ENCODE data around the gene ASPSCR1.

DNA sequence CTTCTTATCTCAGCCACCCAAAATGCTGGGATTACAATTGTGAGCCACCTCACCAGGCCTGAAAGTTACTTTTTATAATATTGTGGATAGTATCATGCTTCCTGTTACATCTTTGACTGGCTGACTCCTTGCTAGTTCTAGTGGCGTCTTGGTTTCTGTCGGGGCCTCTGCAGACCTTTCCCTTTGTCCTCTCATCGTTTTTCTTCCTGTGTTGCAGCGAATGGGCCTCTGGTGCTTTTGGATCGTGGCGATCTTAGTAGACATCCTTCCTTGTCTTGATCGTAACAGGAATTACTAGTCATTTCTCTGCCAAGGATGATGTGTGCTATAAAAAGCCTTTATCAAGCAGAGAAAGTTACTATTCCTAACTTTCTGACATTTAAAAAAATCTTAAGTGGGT is 20.8 kb downstream of the ASPSCR1 start:
- TF ChIP-seq YY1 (IDR thresholded peaks at IDR 0.05; ENCODE audit: extremely low read depth, insufficient replicate concordance, low read depth, low read length) (no peak), POLR2AphosphoS5 (IDR thresholded peaks at IDR 0.05; ENCODE audit: low read depth, low read length) (no peak), REST (IDR thresholded peaks at IDR 0.05; ENCODE audit: low read depth) (no peak), POLR2A (IDR thresholded peaks at IDR 0.05; ENCODE audit: borderline replicate concordance, extremely low read depth, insufficient read depth, insufficient read length) (no peak), ZNF274 (IDR thresholded peaks at IDR 0.05; ENCODE audit: low read depth, low read length) (no peak), ELF1 (IDR thresholded peaks at IDR 0.05; ENCODE audit: borderline replicate concordance, low read depth) (no peak), MAX (IDR thresholded peaks at IDR 0.05) (no peak), JUND (IDR thresholded peaks at IDR 0.05) (no peak), EZH2 (IDR thresholded peaks at IDR 0.05) (no peak), ZBTB33 (IDR thresholded peaks at IDR 0.05; ENCODE audit: extremely low read depth, insufficient replicate concordance, low read length) (no peak), ATF3 (IDR thresholded peaks at IDR 0.05) (no peak)
- TF ChIP-seq, protein P1, sequence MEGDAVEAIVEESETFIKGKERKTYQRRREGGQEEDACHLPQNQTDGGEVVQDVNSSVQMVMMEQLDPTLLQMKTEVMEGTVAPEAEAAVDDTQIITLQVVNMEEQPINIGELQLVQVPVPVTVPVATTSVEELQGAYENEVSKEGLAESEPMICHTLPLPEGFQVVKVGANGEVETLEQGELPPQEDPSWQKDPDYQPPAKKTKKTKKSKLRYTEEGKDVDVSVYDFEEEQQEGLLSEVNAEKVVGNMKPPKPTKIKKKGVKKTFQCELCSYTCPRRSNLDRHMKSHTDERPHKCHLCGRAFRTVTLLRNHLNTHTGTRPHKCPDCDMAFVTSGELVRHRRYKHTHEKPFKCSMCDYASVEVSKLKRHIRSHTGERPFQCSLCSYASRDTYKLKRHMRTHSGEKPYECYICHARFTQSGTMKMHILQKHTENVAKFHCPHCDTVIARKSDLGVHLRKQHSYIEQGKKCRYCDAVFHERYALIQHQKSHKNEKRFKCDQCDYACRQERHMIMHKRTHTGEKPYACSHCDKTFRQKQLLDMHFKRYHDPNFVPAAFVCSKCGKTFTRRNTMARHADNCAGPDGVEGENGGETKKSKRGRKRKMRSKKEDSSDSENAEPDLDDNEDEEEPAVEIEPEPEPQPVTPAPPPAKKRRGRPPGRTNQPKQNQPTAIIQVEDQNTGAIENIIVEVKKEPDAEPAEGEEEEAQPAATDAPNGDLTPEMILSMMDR (IDR thresholded peaks at IDR 0.05 in 2 of 3, conservative IDR thresholded peaks at IDR 0.05 in 1 of 3; ENCODE audit: borderline replicate concordance in 1 of 3, insufficient read depth in 1 of 3, low read depth in 2 of 3, low read length in 2 of 3) = no peak

Measured in HCT116 (cell line).